Right atrium auricular region (tissue), 2 donors: ENCODE data around the gene YBEY. TPM values are rescaled to one million over a fixed set of nuclear protein-coding genes. Genes with fewer than 3 reads are reported as not detected.

ENCODE experiments used
- DNase-seq: peaks from one replicate; pipeline ENCODE4 v3.0.0-alpha.2; 2019; ENCODE audit warnings: low spot score
- H3K27ac ChIP-seq, 2 donors: fragments of 200-600 bp; sonication (generic); 1 replicate in 1 of 2; 2 replicates in 1 of 2; pipeline ENCODE4 v1.5.1; 2016 to 2019
- H3K27me3 ChIP-seq, 2 donors: fragments of 200-600 bp; sonication (generic); one replicate each; pipeline versions ENCODE4 v1.5.1 to v1.6.0; 2017 to 2019
- H3K36me3 ChIP-seq: fragments of 200-600 bp; sonication (generic); one replicate; pipeline ENCODE4 v1.5.1; 2016
- H3K4me1 ChIP-seq, 2 donors: fragments of 200-600 bp; sonication (generic); one replicate each; pipeline versions ENCODE4 v1.5.1 to v1.6.0; 2017 to 2019
- H3K4me3 ChIP-seq, 2 donors: fragments of 200-600 bp; sonication (generic); 1 replicate in 1 of 2; 2 replicates in 1 of 2; pipeline ENCODE4 v1.5.1; 2017 to 2019; ENCODE audit warnings: mild to moderate bottlenecking in 1 of 2, moderate library complexity in 1 of 2
- H3K9me3 ChIP-seq, 2 donors: fragments of 200-600 bp; sonication (generic); one replicate each; pipeline ENCODE4 v1.5.1; 2019
- CTCF ChIP-seq, 2 donors: fragments of 200-600 bp; sonication (generic); IDR thresholded peaks; one replicate each; pipeline ENCODE4 v1.5.1; 2019; ENCODE audit warnings: antibody characterized with exemption in 2 of 2
- total RNA-seq, 2 donors: library from RNA; depleted of rRNA; stranded (reverse); fragments of >200 nt; gene quantifications; one replicate each; pipeline ENCODE4 v1.1.0, GENCODE V29; 2016

The YBEY gene
- total RNA-seq, 2 donors from 2014 or later, result 11.0 to 22.1 TPM

GRCh38 chr21:46320331-46320801 is 34.2 kb downstream of the YBEY start:
- peaks cover 0 to 22% of the 10 kb centered on the region in 2 donors for H3K4me1 ChIP-seq
- H3K27me3 ChIP-seq, result no peaks in the 10 kb centered on the region
- H3K9me3 ChIP-seq, result no peaks in the 10 kb centered on the region
- no peak overlapping the region for H3K27ac ChIP-seq
- DNase-seq, result no peak
- no peak overlapping the region for H3K4me3 ChIP-seq
- no peak for TF ChIP-seq CTCF (IDR thresholded peaks at IDR 0.05)
- H3K36me3 ChIP-seq, result no peaks in the 10 kb centered on the region

DNA sequence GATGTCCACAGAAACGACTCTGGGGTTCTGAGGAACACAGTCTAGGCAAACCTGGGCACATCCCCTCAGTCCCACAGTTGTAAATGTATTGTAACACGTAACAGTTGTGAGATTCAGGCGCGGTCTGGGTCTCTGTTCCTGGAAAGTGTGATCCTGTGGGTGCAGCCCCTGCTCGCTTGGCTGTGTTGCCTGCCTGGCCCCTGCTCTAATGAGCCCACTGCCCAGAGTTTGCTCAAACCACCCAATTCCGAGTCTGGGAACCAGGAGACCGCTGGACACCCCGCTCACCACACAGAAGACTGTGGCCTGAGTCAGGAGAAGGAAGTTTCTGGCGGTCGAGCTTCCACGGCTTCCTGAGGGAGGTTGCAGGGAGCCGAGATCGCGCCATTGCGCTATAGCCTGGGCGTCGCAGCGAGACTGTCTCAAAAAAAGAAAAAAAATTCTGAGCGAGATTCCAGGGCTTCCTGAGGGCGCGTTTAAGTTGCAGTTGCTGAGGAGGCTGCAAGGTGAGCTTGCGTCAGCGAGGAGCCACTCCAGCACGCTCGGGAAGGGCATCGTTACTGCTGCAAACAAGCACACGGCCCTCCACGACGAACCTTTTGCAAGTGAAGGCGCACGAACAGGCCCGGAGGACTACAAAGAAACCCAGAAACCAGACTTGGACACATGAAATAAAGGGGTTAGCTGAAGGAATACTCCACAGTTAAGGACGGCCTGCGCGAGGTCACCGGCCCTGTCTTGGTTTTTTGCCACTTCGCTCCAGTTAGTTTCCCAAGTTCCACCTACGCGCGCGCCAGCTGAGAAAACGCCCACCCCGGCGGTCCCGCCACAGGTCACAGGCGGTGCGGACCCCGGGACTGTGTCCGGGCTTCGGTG is 36.4 kb downstream of the YBEY start:
- Histone ChIP-seq H3K4me1 (peaks cover 0 to 29% of the 10 kb centered on the region in 2 donors), H3K36me3 (peaks cover 4% of the 10 kb centered on the region), H3K27ac (peak overlapping the region in 1 of 2 donors; percentile 17), H3K9me3 (no peaks in the 10 kb centered on the region), H3K27me3 (no peaks in the 10 kb centered on the region), H3K4me3 (peak overlapping the region; percentile 96 to 100)
- no peak for DNase-seq
- no peak for TF ChIP-seq CTCF (IDR thresholded peaks at IDR 0.05)

- H3K4me3 ChIP-seq, result peak overlapping the region; percentile 96 to 100
- peaks cover 8% of the 10 kb centered on the region for H3K36me3 ChIP-seq
- peak; percentile 59 for DNase-seq
- H3K27ac ChIP-seq, result peak overlapping the region in 1 of 2 donors; percentile 17
- no peaks in the 10 kb centered on the region for H3K27me3 ChIP-seq
- TF ChIP-seq CTCF (IDR thresholded peaks at IDR 0.05), result no peak
- H3K4me1 ChIP-seq, result peaks cover 0 to 29% of the 10 kb centered on the region in 2 donors
- H3K9me3 ChIP-seq, result no peaks in the 10 kb centered on the region
These were observed 37.1 kb downstream of the YBEY start for GRCh38 chr21:46323227-46323709.

- peak; percentile 99 for DNase-seq
- no peak for TF ChIP-seq CTCF (IDR thresholded peaks at IDR 0.05)
- no peaks in the 10 kb centered on the region for H3K9me3 ChIP-seq
- peak within 1 kb of the TSS; percentile 96 to 100 for H3K4me3 ChIP-seq
- H3K36me3 ChIP-seq, result peaks cover 13% of the 10 kb centered on the region
- H3K27me3 ChIP-seq, result no peaks in the 10 kb centered on the region
- H3K27ac ChIP-seq, result peak within 1 kb of the TSS; percentile 98
- H3K4me1 ChIP-seq, result peaks cover 0 to 29% of the 10 kb centered on the region in 2 donors
These were observed 37.7 kb downstream of the YBEY start, which contains the start of the genes C21orf58 and PCNT for GRCh38 chr21:46323710-46324389. Gene C21orf58 (minus strand): TSS chr21:46323870. CDS start chr21:46322738, 1,132 bp downstream. Gene PCNT (plus strand): TSS chr21:46324156. CDS start chr21:46324229, 73 bp downstream.

GRCh38 chr21:46324390-46325072 is 38.4 kb downstream of the YBEY start:
- no peaks in the 10 kb centered on the region for H3K9me3 ChIP-seq
- TF ChIP-seq CTCF (IDR thresholded peaks at IDR 0.05), result peak in 1 of 2 donors; percentile 50
- H3K4me3 ChIP-seq, result peak overlapping the region; percentile 96 to 100
- H3K36me3 ChIP-seq, result peaks cover 13% of the 10 kb centered on the region
- peak overlapping the region; percentile 98 for H3K27ac ChIP-seq
- no peaks in the 10 kb centered on the region for H3K27me3 ChIP-seq
- DNase-seq, result peak; percentile 77
- H3K4me1 ChIP-seq, result peaks cover 0 to 29% of the 10 kb centered on the region in 2 donors
